ENCODE measurements around the gene GLA.

Gene GLA

GRCh38 chrX:101349193-101349562 lies 58.5 kb downstream of the GLA start:
- Histone ChIP-seq H3K36me3 (ENCODE audit: control insufficient read depth in 2 of 2, insufficient read depth in 1 of 2, low read length in 2 of 2) (peaks cover 12 to 21% of the 10 kb centered on the region in 2 experiments; a peak in 2 of 3 replicates), H3K27ac (ENCODE audit: extremely low read depth, low read depth, low read length) (peak overlapping the region; percentile 80), H3K4me3 (ENCODE audit: low read depth, low read length) (peak overlapping the region; percentile 61), H3K4me1 (ENCODE audit: control insufficient read depth, insufficient read depth, low read length) (peaks cover 10% of the 10 kb centered on the region; the same call in 1 of the 2 replicates), H3K9me3 (ENCODE audit: control insufficient read depth, insufficient read depth, low read depth, low read length) (no peaks in the 10 kb centered on the region)
- CTCF ChIA-PET, result interaction anchor here (0.6 to 4.1 kb wide), 4 partner anchors 9 to 64 kb away, joined by 4 to 16 read pairs (median 4); partner anchors contain the start of gene RPL36A
- POLR2A ChIA-PET, result interaction anchor here (0.7 to 4.7 kb wide), 12 partner anchors 9 to 1099 kb away, joined by 3 to 105 read pairs (median 6); partner anchors contain the start of genes CENPI and RPL36A
- TF ChIP-seq ZNF211 (tag by site-specific recombination; IDR thresholded peaks at IDR 0.05; ENCODE audit: low read depth) (no peak), ZNF2 (tag by site-specific recombination; IDR thresholded peaks at IDR 0.05) (peak; percentile 0; the same call in 1 of the 2 replicates)

- Histone ChIP-seq H3K9me3 (ENCODE audit: control insufficient read depth, insufficient read depth, low read depth, low read length) (no peaks in the 10 kb centered on the region), H3K4me3 (ENCODE audit: low read depth, low read length) (peak within 1 kb of the TSS; percentile 61), H3K4me1 (ENCODE audit: control insufficient read depth, insufficient read depth, low read length) (peaks cover 10% of the 10 kb centered on the region; the same call in 1 of the 2 replicates), H3K36me3 (ENCODE audit: control insufficient read depth in 2 of 2, insufficient read depth in 1 of 2, low read length in 2 of 2) (peaks cover 18 to 24% of the 10 kb centered on the region in 2 experiments; a peak in 2 of 3 replicates), H3K27ac (ENCODE audit: extremely low read depth, low read depth, low read length) (peak within 1 kb of the TSS; percentile 80)
- ChIA-PET POLR2A (interaction anchor here (0.7 to 4.7 kb wide), 10 partner anchors 10 to 251 kb away, joined by 3 to 105 read pairs (median 5); partner anchors contain the start of genes CENPI and RPL36A), CTCF (interaction anchor here (0.6 to 4.1 kb wide), 3 partner anchors 42 to 467 kb away, joined by 4 to 16 read pairs (median 5); partner anchors contain the start of gene RPL36A)
- TF ChIP-seq ZNF280C (tag by site-specific recombination; IDR thresholded peaks at IDR 0.05) (no peak), PRDM10 (tag by site-specific recombination; IDR thresholded peaks at IDR 0.05) (peak; percentile 80), ZNF214 (tag by site-specific recombination; IDR thresholded peaks at IDR 0.05; ENCODE audit: borderline replicate concordance) (no peak), KLF9 (tag by site-specific recombination; IDR thresholded peaks at IDR 0.05; ENCODE audit: low read depth) (peak; percentile 65; the same call in 1 of the 2 replicates), ZNF600 (tag by site-specific recombination; IDR thresholded peaks at IDR 0.05) (peak; percentile 92), ZBTB48 (tag by site-specific recombination; IDR thresholded peaks at IDR 0.05) (no peak), ZNF169 (tag by site-specific recombination; IDR thresholded peaks at IDR 0.05) (no peak), ZNF148 (tag by site-specific recombination; IDR thresholded peaks at IDR 0.05; ENCODE audit: borderline replicate concordance) (no peak), ZSCAN4 (tag by site-specific recombination; IDR thresholded peaks at IDR 0.05) (no peak), SCRT2 (tag by site-specific recombination; IDR thresholded peaks at IDR 0.05) (no peak), ZFP69B (tag by site-specific recombination; IDR thresholded peaks at IDR 0.05) (peak; percentile 97), KLF16 (tag by site-specific recombination; IDR thresholded peaks at IDR 0.05) (peak; percentile 73), ZNF529 (tag by site-specific recombination; IDR thresholded peaks at IDR 0.05; ENCODE audit: insufficient replicate concordance) (no peak), PRDM4 (tag by site-specific recombination; IDR thresholded peaks at IDR 0.05) (no peak), ZNF514 (tag by site-specific recombination; IDR thresholded peaks at IDR 0.05) (no peak), GLIS1 (tag by site-specific recombination; IDR thresholded peaks at IDR 0.05) (no peak)
- TF ChIP-seq, protein P1, sequence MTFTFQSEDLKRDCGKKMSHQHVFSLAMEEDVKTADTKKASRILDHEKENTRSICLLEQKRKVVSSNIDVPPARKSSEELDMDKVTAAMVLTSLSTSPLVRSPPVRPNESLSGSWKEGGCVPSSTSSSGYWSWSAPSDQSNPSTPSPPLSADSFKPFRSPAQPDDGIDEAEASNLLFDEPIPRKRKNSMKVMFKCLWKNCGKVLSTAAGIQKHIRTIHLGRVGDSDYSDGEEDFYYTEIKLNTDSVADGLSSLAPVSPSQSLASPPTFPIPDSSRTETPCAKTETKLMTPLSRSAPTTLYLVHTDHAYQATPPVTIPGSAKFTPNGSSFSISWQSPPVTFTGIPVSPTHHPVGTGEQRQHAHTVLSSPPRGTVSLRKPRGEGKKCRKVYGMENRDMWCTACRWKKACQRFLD (tag by site-specific recombination; IDR thresholded peaks at IDR 0.05), result no peak
These were observed 59.1 kb downstream of the GLA start, which contains the start of gene TIMM8A for GRCh38 chrX:101348452-101349192. TSS of gene TIMM8A (minus strand) at chrX:101348742. CDS start at chrX:101348664, 78 bp downstream.

Measured in HEK293 (cell line).